ENCODE results near the gene BTNL3.
A peak's percentile ranks its signal among the peaks of the same experiment; 100 is the strongest.

The BTNL3 gene

DNA sequence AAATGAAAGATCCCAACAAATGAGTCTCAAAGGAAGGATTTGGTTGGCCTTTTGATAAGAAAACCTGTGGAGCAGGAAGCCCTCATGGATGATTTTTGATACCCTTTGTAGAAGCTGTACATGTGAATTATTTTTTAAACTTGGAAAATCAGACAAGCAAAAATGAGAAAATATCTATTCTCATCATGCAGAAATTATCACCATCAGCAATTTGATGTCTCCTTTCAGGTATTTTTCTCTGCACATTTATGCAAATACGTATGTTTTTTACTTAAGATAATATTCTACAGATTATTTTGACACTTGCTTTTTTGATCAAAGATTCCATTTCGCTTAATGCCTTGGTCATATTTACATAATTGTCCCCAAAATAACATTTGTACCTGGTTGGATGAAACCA, 58.6 kb downstream of the BTNL3 start:
- DNase-seq (ENCODE audit: low read depth), result no peak
- no peak overlapping the region for H3K4me3 ChIP-seq (ENCODE audit: control insufficient read depth, low read depth, low read length)

DNA sequence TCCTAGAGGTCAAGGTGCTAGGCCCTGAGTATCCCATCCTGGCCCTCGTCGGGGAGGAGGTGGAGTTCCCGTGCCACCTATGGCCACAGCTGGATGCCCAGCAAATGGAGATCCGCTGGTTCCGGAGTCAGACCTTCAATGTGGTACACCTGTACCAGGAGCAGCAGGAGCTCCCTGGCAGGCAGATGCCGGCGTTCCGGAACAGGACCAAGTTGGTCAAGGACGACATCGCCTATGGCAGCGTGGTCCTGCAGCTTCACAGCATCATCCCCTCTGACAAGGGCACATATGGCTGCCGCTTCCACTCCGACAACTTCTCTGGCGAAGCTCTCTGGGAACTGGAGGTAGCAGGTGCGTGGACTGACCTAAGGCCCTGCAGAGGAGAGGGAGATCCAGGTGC, 59.3 kb downstream of the BTNL3 start:
- TF ChIP-seq, protein P1, sequence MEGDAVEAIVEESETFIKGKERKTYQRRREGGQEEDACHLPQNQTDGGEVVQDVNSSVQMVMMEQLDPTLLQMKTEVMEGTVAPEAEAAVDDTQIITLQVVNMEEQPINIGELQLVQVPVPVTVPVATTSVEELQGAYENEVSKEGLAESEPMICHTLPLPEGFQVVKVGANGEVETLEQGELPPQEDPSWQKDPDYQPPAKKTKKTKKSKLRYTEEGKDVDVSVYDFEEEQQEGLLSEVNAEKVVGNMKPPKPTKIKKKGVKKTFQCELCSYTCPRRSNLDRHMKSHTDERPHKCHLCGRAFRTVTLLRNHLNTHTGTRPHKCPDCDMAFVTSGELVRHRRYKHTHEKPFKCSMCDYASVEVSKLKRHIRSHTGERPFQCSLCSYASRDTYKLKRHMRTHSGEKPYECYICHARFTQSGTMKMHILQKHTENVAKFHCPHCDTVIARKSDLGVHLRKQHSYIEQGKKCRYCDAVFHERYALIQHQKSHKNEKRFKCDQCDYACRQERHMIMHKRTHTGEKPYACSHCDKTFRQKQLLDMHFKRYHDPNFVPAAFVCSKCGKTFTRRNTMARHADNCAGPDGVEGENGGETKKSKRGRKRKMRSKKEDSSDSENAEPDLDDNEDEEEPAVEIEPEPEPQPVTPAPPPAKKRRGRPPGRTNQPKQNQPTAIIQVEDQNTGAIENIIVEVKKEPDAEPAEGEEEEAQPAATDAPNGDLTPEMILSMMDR (conservative IDR thresholded peaks at IDR 0.05; ENCODE audit: control insufficient read depth, insufficient read depth, low read depth, low read length), result no peak
- H3K4me3 ChIP-seq (ENCODE audit: control insufficient read depth, low read depth, low read length), result no peak overlapping the region
- no peak for DNase-seq (ENCODE audit: low read depth)

More for the DNA sequence above, 58.6 kb downstream of the BTNL3 start:
- TF ChIP-seq, protein P1 (conservative IDR thresholded peaks at IDR 0.05; ENCODE audit: control insufficient read depth, insufficient read depth, low read depth, low read length), result no peak

DNA sequence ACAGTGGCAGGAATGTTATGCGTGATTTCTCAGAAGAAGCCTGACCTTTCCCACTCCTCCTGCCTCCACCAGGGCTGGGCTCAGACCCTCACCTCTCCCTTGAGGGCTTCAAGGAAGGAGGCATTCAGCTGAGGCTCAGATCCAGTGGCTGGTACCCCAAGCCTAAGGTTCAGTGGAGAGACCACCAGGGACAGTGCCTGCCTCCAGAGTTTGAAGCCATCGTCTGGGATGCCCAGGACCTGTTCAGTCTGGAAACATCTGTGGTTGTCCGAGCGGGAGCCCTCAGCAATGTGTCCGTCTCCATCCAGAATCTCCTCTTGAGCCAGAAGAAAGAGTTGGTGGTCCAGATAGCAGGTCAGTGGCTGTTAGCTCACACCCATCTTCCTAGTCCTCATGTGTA, 61.4 kb downstream of the BTNL3 start:
- H3K4me3 ChIP-seq (ENCODE audit: control insufficient read depth, low read depth, low read length), result no peak overlapping the region
- no peak for DNase-seq (ENCODE audit: low read depth)
- TF ChIP-seq, protein P1 (conservative IDR thresholded peaks at IDR 0.05; ENCODE audit: control insufficient read depth, insufficient read depth, low read depth, low read length), result no peak

DNA sequence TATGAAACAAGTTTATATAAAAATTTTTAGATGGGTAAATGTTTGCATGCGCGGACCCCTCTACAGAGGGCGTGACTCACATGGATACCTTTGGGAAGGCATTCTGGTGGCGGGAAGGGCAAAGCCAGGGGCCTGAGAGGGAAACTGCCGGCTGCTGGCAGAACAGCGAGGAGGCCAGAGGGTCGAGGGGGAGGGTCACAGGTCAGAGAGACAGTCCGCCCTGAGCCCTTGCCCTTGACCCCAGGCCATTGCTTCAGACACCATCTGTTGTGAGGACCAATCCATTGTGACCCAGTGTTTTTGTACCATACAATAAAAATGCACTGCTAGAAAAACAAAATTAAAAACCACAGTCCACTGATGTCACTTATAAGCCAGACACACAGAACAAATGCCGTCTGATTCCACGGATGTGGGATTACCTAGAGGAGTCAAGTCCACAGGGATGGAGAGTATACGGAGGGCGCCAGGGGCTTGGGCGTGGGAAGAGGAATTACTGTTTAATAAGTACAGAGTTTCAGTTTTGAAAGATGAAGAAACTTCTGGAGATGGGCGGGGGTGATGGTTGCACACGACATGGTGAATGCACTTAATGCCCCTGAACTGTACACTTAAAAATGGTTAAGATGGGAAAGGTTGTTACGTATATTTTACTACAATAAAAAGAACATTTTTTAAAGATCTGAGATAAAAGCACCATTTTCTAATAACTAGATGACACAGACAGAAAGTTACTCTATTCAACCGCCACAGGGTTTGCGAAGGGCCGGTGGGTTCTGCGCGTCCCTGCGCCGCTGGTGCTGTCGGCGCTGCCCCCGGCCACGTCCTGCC, 63.4 kb downstream of the BTNL3 start:
- TF ChIP-seq, protein P1 (conservative IDR thresholded peaks at IDR 0.05; ENCODE audit: control insufficient read depth, insufficient read depth, low read depth, low read length), result no peak
- H3K4me3 ChIP-seq (ENCODE audit: control insufficient read depth, low read depth, low read length), result no peak overlapping the region
- DNase-seq (ENCODE audit: low read depth), result no peak

DNA sequence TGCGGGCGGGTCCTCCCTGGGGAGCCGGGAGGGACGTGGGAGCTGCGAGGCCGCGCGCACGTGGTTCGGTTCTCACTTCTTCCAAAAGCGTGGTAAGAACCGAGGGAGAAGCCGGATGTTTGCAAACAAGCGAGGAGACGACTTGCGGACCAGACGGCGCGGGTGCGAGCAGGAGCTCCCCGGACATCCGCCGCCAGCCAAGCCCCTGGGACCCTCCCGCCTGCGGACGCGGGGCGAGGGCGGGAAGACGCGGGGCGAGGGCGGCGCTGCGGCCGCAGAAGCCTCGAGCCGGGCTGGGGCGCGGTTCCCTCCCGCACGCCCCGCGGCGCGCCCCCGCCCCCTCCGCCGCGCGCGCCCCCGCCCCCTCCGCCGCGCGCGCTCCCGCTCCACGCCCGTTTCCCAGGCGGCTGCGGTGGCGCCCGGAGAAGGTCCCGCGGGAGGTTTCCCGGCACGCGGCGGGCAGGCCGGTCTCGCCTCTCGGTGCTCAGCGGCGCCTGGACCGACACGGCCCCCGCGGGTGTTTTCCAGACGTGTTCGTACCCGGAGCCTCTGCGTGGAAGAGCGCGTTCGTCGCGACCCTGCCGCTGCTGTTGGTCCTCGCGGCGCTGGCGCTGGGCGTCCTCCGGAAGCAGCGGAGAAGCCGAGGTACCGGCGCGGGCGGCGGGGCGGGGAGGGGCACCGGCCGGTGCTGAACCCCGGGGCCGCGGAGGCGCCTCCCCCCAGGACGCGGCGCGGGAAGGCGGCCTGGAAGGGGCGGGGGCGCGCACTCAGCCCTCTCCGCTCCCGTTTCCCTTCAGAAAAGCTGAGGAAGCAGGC, 64.2 kb downstream of the BTNL3 start:
- TF ChIP-seq, protein P1 (conservative IDR thresholded peaks at IDR 0.05; ENCODE audit: control insufficient read depth, insufficient read depth, low read depth, low read length), result no peak
- H3K4me3 ChIP-seq (ENCODE audit: control insufficient read depth, low read depth, low read length), result peak overlapping the region; percentile 10
- no peak for DNase-seq (ENCODE audit: low read depth)

DNA sequence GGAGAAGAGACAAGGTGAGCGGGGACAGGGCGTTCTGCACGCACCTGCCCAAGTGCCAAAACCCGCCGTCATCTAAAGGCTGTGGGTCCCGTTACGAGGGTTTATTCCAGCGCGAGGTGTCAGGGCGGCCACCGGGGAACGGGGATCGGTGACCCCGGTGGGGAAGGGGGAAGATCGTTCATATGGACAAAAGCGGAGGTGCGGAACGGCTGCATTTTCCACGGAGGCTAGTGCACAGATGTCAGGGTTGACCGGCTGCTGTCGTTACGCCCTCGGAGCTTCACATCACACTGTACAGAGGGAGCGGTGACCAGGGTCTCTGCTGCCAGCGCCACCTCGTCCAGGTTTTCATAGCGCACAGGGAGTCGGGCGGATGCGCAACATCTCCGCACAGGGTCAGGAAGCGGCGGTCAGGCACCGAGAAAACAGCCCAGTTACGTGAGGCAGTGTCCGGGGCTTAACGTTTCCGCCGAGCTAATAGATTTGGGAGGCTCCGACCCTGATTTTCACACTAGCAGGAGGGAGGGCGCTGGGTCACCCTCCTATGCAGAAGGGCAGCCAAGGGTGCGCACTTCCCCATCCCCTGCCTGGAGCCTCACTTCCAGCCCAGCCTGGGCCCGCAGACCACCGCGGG, 65.0 kb downstream of the BTNL3 start:
- no peak for DNase-seq (ENCODE audit: low read depth)
- TF ChIP-seq, protein P1 (conservative IDR thresholded peaks at IDR 0.05; ENCODE audit: control insufficient read depth, insufficient read depth, low read depth, low read length), result no peak
- H3K4me3 ChIP-seq (ENCODE audit: control insufficient read depth, low read depth, low read length), result peak overlapping the region; percentile 10
